LoVo (cell line): Measurements from ENCODE around the gene ENOX2.
"Not testable (repeated sequence)": the region's sequence is repeated elsewhere in the genome, so short reads cannot be mapped to it uniquely, and the experiment has no call there.

Experiments
- DNase-seq: peaks from one replicate; pipeline ENCODE4 v3.0.0-alpha.2; 2016; ENCODE audit warnings: low spot score

Gene ENOX2

DNA sequence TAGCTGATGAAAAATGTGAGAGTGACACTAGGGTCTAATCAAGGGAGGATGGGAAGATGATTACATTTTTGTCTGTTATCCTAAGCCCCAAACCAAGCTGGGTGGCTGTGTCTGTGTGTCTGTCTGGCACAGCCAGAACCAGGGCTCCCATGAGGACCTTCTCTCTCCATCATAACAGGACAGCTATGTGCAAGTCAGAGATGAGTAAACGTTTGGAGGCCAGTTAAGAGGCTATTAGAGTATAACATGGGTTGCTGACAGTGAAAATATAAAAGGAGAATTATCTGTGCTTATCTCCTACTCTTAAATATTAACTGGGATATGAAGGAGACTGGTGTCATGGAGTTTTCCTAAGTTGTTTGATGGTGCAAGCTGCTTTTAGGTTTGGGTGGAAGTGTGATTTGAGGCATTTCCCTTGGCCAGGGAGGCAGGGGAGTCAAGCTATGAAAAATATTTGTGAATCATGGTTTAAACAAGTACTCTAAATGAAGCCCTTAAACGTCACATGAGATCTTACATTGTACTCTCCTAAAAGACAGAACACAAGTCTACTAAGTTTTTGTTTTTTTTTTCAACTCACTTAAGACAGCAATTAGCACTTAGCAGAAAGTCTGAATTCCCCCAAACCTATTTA is 156.2 kb downstream of the ENOX2 start:
- DNase-seq = no peak

DNA sequence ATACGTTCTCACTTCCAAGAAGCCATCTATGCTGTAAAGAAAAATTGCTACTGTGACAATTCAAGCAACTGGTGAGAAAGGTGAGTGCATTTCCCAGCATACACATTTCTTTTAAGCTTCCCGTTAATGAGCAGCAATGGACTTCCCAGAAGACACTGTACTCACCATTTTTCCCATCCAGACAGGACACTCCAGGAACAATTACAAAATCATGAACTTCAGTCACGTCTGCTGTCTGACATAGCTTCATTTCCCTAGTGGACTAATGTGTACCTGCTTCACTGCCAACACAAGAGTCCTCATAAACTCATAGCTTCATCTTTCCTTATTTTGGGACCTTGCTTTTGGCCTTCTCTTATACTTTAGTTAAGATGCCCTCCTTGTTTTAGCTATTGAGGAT is 156.9 kb downstream of the ENOX2 start:
- no peak for DNase-seq

DNA sequence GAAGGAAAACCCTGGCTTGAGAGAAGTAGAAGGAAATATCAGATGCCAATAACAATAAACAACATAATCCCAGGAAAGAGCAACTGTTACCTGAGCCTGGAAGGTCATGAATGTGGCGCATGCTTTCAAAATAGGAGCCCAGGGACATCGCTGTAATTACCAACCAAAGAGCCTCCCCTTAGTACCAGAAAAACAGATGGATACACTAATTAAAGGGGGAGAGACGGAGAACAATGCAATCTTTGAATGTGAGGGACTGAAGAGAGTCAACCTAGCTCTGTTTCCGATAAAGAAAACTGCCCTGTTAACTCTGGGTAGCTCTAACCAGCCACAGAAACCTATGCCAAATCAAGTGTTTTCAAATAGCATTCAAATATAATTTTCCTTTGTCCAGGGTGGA is 161.4 kb downstream of the ENOX2 start:
- DNase-seq = no peak

DNA sequence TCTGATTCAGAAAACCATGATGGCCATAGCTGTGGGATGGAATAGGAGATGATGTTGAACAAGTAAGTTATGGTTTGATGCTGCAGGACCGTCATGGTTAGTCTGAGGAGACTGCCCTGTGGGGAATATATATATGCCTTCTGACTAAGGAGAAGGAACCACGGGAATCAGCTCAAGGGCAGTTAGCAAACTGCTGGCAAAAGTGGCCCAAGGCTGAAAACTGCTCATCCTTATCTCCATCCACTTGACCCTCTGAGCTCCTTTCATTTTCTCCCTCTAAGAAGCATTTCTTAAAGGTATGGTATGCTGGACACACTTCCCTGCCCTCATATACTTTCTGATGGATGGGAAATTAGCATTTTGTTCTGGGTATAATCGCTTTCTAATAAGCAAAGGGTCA is 161.9 kb downstream of the ENOX2 start:
- no peak for DNase-seq

DNA sequence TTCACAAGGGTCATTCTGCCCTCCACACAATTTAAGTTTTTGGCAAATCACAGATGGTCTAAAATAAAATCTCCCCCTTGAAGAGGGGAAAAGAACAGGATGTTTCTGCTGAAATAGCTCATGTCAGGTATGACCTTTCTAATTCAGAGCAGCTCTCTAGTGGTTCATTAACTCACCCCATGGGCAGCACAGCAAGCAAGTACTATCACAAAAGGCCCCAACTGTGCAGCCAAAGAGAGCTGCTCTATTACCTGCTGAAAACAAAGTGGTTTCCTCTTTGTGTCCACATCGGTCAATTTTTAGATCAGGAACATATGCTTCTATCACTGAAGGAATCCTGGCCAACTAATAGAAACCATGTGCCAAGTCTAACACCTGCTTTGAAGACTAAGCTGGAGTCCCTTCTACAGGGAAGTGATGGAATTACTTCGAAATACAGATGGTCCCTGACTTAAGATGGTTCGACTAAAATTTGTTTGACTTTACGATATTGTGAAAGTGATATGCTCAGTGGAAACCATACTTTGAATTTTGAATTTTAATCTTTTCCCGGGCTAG is 164.3 kb downstream of the ENOX2 start:
- no peak for DNase-seq

DNA sequence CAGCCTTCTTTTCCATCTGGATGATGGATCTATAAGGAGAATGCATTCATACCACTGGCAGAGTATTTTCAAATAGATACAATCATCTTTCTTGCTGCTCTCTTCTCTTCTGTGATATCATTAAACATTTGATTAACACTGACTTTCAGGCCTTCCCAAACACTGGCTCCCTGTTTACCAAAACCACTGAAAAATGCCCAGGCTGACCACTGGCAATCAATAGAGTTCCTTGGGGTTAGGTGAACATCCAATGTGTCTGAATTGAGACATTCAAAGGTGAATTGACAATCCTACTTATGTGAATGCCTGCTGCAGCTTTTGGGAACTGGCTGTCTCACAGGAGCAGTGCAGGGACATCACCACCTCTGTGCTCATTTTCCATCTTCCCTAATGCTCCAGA is 168.3 kb downstream of the ENOX2 start:
- DNase-seq = no peak

DNA sequence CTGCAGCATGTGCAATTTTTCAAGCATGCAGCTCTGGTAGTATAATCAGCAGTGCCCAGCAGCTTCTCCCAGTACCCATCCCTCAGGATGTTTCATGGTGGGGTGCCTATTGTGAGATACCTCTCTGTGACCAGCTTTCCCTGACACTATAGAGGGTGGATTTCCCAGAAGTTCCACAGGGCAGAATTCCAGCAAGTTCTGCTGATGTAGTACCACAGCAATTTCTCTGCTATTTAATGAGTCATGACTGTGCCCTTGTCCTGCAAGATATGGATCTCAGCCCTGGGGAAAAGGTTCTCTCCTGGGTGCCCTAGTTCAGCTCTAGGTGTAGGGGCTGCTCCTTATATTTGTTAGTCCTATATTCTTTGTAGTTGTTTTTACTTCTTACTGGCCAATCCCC is 174.8 kb downstream of the ENOX2 start:
- no peak for DNase-seq

DNA sequence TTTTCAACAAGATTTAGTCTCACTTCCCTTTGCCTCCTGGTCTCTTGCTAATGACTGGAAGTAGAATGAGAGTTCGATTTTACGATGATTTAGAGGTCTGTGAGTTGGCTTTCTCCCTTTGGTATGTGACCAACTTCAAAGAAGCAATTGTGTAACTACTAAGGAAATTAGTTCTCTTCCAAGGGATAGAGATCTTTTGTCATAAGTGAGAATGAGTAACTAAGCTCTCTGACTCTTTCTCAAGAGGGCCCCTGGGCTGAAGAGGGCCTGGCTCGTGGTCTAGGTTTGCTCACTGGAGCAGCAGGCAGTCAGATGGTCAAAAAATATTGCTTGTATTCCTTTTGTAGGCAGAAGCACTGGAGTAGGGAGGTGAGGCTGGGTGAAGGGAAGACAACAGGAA is 176.3 kb downstream of the ENOX2 start:
- no peak for DNase-seq

DNA sequence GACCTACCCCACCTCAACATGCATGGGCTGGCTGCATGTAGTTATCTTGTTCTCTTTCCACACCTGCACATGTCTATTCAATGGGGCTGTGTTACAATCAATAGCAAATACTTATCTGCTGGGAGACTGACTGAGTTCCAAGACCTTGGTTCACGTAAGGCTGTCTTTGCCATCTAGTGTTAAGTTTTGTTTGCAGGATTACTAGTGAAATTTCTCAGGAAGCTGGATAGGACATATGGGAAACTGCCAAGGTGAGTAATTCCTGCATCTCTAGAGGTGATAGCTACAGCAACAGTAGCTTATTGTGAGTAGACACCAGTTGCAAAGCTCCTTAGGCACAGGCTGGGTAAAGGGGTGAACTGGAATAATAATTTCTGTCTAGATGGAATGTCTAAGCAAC is 177.5 kb downstream of the ENOX2 start:
- no peak for DNase-seq

DNA sequence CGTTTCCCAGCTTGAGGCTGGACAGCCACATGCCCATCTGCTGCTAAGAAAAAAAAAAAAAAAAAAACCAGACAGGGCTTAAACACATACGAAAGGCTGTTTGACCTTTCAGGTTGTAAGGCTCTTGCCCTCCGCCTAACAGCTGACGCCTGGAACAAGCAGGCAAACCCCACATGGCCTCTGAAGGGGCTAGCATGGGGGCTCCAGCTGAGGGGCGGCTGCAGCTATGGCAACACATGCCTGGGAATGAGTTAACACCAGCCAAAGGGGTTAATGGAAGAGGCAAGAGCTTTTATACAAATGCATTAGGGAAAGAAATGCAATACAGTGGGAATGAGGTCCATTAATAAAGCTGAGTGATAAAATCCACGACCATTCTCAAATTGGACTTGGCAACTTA is 183.6 kb downstream of the ENOX2 start:
- DNase-seq = no peak

DNA sequence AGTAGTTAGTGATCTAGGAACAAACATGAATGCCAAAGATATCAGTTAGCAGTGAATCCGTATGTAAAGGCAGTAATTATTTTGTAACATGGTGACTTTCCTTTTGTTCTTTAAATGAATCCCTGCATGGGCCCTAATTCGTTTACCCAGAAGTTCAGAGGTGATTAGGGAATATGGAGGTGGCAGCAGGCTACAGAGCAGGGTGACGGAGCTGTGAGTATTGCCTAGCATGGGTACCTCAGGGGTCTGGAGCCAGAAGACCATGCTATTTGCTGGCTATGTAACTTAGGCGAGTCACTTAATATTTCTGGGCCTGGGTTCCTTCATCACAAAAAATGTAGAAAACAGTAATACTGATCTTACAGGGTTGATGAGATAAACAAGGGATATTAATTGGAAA is 184.9 kb downstream of the ENOX2 start:
- no peak for DNase-seq

DNA sequence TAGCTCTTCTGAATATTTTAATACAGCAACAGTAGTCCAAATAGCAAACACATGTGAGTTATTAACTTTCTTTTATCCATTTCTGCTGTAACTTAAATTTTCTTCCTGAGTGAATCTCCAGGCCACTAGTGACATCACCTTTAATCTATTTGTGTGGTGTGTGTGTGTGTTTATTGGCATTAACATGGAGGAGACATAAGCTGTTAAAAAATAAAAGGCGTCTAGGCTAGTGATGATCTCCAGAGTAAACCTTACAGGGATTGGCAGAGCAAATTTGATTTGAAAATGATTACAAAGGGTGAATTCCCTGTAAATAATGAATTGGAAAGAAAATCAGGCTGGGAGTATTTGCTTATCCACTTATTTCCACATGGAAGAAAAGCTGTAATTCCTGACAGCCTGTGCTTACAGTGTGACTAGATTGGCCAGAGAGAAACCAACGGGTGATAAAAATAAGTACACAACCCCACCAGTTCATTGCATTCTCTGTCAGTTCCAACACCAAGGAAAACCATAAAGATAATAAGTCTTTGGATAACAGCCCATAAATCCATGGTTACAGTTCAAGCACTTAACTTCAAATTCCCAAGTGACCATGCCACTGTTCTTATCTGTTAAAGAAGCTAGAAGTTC is 186.1 kb downstream of the ENOX2 start:
- no peak for DNase-seq

DNA sequence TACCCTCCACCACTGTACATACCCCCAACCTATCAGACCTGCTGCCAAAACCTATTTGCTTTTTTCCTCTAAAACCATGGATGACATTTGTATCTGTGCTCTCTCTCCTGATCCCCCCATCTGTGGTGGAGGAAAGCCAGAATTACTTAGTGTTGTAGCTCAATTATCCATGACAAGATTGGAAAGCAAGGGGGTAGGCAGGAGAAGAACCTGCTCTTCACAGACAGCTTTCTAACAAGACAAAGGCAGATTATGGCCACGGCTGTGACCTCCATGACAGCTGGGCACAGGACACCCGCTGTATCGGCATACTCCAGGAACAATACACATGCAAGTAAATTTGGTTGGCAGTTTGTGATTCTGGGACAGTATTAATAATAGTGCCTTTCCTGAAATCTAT is 186.7 kb downstream of the ENOX2 start:
- DNase-seq = no peak

DNA sequence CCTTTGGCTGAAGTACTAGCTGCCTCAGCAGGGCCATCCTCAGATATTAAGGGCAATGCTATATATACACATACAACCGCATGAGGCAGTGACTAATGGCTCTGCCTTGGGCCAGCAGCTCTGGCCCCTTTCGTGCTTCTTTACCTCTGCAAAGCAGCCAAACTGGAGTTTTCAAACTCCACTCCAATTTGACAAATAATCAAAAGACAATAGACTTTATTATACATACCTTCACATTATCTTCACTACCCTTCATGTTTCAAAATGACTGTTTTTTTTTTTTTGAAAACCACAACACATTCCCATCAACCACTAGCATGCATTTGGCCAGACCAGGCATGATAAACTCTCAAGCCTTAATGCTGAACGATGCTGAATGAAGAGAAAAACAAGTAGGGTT is 187.7 kb downstream of the ENOX2 start:
- DNase-seq = no peak

DNA sequence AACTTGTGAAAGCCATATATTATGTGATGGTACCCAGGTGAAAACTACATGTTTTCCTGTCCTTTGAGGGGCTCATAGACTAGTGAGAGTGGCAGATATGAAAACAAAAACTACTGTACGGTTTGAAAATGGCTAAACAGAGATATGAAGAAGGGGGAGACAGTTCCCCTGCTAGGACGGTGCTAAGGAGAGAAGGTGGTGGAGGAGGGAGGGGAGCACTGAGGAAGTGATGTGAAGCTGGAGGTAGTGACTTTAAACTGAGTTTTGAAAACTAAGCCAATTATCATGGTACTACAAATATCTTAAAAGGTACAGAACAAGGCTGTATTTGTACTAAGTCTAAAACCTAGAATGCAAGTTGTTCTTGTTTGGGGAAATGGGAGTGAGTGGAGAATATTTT is 188.3 kb downstream of the ENOX2 start:
- no peak for DNase-seq

DNA sequence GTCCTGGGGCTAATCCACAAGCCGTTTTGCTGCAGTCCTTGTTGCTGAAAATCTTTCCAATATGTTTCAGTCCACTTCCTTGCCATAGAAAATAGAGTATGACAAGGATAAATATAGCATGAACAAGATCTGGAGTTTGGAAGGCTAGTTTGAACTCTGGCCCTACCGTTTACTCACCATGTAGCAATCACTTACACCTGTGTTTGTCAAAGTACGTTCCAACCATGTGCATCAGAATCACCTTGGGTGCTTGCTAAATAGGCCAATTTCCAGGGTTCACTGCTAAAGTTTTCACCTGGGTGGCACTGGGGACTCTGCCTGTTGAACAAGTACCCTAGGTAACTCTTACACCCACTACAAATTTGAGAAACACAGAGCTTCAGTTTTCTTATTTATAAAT is 188.9 kb downstream of the ENOX2 start:
- DNase-seq = no peak

DNA sequence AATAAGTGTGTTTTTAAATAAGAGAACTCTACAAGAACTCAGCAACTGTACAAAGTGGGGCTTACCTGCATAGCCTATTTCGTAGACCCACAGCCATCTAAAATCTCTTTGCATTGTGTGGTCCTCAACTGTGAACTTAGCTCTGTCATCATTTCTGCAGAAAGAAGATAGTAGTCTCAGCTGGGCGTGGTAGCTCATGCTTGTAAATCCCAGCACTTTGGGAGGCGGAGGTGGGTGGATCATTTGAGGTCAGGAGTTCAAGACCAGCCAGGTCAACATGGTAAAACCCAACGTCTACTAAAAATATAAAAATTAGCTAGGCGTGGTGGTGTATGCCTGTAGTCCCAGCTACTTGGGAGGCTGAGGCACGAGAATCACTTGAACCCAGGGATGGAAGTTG is 193.8 kb downstream of the ENOX2 start:
- not testable (repeated sequence) for DNase-seq

DNA sequence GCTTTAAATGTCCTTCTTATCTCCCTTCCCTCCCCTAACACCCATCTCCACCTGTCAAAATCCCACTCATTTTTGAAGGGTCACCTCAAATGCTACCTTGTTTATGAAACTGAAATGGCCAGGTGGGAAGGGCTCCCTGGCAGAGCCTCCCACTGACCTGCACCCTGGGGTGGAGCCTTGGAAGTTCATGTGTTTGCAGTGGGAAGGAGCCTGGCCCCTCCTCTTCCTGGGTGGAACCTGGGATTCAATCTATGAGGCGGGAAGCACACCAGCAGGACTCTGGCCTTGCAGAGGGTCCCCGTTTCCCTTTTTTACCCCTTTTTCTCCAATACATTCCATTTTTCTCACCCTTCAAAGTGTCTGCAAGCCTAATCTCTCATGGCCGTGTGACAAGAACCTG is 197.4 kb downstream of the ENOX2 start:
- no peak for DNase-seq

DNA sequence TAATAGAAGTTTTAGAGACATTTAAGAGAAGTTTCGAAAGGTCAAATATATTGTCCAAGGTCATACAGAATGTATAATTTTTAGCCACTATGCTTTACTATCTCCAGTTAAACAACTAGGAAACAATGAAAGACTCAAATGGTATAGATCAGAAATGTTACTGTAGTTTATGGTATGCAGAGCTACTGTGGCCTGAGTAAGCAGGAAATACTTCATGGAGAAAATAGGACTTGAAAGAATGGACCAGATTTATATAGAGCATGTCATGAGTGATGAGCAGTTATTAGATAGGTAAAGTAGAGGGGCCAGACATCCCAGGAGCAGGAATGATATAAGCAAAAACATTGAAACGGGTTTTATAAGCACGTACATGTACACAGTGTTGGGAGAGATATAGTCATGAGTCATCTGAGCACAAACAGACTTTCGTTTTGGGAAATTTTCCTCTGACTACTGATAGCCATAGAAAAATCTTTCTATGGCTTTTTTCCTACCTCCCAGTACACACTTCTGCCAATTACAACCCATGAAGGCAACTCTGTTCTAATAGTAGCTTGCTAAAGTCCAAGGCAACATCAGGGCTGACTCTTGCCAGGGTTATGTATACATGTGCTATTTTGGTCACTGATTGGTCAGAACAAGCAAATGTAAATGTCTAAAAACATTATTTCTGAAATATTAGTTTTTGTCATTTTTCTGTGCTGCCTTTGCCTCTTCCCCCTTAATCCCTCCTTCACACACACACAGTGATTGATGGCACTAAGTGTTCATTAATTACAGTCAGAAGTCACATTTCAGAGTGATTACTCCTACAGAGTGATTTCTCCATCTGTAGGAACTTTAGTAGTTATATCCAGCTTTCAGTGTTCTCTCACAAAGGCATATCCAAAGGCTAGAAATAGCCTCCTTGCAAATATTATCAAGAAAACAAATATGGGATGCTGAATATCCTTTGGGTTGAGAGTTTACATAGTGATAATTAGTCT is 198.7 kb downstream of the ENOX2 start:
- no peak for DNase-seq

DNA sequence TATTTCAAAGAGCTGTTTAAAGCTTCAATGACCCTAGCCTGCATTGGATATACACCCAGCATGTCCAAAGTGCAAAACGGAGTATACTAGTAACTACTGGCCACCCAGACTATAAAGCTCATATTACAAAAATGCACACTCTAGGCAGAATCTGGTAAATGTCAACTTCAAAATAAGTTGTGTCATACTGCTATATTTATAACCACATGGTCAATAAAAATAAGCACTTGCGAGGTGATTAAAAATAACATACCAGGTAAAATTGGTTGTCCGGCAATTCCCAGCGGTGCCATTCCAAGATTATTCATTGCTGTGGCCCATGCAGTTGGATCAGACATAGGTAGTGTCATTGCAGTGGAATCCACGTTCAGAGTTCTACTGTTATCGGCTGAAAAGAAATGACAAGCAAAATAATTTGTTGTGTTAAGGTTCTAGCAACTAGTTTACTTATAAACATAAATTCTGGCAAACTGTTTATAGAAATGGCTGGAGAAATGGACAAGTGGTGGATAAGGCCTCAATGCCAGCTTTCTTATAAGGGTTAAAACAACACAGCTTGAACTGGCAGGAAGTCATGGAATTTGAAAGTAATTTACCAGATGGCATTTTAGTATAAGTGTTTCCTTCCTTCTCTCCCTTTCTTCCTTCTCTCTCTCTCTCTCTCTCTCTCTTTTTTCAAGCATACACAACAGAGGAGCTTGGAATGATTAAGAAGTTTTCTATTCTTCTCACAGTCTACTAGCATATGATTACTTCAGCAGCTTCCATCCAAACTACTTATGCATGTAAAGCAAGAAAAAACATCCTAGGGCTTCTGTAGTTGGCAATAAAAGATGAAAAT is 199.9 kb downstream of the ENOX2 start:
- DNase-seq = no peak

DNA sequence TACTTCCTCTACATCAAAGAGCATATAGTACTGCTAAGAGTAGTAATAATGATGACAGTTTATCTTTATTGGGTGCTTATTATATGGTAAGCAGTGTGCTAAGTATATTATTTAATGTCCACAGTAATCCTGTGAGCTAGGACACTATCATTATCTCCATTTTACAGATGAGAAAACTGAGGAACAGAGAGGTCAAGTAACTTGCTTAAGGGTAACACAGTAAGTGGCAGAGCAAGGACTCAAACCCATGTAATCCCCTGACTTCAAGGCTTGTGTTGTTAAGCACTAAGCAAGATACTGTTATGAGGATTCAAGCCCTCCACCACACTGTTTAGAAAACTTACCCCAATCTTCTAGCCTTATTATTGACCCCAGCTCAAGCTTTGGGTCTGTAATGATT is 202.4 kb downstream of the ENOX2 start:
- DNase-seq = no peak

DNA sequence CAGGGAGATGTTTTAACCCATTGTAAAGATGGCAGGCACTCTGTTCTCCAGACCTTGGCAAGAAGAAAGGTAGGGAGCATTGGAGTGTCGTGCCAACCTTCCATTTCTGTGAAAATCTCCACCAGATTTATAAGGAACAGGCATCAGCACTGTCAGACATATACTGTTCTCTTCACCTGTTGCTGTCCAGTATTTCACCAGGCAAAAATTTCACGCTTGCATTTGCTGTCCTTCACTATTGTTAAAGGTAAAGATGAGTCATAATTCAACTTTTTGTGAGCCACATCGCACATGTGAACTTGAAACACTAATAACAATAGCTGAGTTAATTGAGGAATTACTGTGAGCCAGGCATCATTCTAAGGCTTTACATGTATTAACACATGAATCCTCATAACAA is 203.4 kb downstream of the ENOX2 start:
- no peak for DNase-seq
